ENCODE measurements around the gene TAS1R1.
"Not testable (repeated sequence)": the region's sequence is repeated elsewhere in the genome, so short reads cannot be mapped to it uniquely, and the experiment has no call there.

TAS1R1 gene

GRCh38 chr1:6588893-6589520 is 33.9 kb downstream of the TAS1R1 start:
- peak; percentile 12 for DNase-seq (ENCODE audit: low spot score)

- no peak for DNase-seq (ENCODE audit: low spot score)
These were observed 34.9 kb downstream of the TAS1R1 start for GRCh38 chr1:6590046-6590445.

- DNase-seq (ENCODE audit: low spot score): no peak
These were observed 36.1 kb downstream of the TAS1R1 start for GRCh38 chr1:6591222-6591621.

DNA sequence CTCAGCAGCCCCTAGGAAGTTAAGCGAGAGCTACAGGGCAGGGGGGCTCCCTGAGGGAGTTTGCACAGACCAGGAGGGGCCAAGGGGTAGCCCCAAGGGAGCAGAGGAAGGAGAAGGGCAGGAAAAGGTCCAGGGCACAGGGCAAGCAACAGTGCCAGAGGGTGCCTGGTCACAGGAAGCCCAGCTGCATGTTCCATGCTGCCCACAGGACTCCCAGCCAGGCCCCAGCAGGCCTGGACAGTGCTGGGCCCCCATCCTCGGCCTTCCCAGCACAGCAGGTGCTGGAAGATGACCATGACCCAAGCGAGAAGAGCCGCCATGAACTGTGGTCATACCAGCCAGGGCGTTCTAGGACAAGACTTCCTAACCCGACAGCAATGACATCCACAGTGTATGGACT is 36.5 kb downstream of the TAS1R1 start:
- no peak for DNase-seq (ENCODE audit: low spot score)

DNA sequence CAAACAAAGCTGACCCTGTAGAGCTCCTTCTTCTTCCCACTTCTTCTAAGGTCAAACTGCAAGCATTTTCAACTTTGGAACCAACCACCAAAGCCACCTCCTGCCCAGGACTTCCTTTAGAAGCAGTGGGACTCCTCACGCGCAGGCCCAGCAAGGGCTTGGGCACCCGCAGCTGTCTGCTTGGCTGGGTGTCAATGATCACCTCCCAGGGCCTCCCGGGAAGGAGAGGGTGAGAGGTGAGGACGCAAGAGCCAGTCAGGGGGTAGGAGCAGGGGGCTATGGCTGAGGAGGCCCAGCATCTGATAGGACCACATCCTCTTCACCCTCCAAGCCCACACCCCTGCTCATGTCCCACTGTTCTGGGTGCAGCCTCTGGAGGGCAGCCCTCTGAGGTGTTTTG is 37.3 kb downstream of the TAS1R1 start:
- no peak for DNase-seq (ENCODE audit: low spot score)

GRCh38 chr1:6592865-6593593 is 37.9 kb downstream of the TAS1R1 start:
- no peak for DNase-seq (ENCODE audit: low spot score)

- no peak for DNase-seq (ENCODE audit: low spot score)
These were observed 38.7 kb downstream of the TAS1R1 start for GRCh38 chr1:6593810-6594209.

DNA sequence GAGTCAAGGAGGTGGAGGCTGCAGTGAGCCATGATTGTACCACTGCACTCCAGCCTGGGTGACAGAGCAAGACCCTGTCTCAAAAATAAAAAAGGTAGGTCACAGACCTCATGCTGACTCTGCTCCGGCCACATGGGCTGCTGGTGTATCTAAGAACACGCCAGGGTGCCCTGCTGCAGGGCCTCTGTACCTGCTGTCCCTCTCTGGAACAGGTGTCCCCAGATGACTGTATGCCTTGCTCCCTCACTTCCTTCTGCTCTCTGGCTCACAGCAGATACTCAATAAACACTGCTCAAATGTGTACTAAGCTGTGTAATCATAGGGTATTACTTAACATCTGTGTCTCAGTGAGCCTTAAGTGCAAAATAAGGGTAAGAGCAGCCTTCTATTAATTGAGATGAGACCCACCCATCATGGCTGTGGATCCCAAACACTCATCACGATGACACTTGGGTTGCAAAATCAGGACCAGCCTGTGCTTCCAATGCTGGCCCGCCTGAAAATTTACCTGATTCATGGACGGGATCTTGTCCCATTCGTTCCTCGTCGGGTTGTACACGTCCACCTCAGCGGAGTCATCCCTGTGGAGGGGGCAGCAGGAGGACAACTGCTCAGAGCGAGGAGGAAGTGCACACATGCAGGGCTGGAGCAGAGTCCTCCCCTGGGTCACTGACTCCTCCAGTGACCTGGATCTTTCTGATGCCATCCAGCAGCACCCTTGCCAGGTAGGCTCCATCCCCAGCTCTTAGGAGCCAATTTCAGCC is 40.1 kb downstream of the TAS1R1 start:
- DNase-seq (ENCODE audit: low spot score): no peak

DNA sequence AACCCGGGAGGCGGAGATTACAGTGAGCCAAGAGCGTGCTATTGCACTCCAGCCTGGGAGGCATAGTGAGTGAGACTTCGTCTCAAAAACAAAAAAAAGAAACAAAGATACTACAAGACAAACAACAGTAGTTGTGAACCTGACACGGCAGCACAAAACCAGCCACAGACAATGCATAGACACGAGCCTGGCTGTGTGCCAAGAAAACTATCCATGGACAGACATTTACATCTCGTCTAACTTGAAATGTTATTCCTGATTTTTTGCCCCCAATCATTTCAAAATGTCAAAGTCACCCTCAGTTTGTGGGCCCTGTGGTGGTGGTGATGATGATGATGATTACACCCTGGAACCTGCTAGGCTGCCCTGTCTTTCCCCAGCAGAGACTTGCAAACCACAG is 41.2 kb downstream of the TAS1R1 start:
- DNase-seq (ENCODE audit: low spot score): no peak

DNA sequence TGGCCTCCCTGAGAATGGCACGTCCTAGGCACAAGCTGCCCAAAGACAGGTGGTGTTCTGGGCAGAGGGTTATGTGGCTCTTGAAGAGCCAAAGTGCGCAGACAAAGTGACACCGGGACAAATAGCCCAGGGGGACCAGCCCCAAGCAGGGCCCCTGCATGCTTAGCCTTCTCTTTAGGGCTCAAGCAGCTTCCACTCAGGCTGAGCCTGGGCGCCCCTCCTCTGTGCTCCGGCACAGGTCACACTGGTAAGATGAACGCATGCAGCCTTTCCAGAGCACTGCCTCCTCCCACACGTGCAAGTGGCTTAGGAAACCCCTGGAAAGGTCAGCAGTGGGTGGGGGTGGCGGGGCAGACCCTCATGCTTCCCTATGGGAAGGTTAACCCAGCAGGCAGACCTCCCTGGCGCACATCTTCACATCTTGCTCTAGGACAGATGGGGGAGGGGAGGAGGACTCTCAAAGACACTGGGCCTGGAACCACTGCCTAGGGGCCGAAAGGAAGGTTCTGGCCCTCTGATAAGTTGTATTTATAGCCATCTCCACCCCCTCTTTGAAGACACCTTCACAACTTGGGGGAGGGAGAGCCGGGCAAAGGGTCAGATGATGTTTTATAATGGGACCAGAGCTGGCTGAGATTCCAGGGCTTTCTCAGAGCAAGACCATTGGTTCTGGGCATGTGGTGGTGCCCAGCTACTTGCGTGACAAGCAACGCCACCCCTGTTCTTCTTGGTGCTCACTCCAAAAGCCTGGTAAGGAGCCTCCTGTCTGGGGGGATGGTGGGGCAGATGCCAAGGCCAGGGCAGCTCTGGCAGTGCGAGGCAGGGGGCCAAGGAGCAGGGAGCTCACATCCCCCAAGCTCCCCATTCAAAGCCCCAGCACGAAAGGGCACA is 42.0 kb downstream of the TAS1R1 start:
- no peak for DNase-seq (ENCODE audit: low spot score)

GRCh38 chr1:6597777-6598131 is 42.6 kb downstream of the TAS1R1 start:
- DNase-seq (ENCODE audit: low spot score): no peak

- DNase-seq (ENCODE audit: low spot score): no peak
These were observed 44.3 kb downstream of the TAS1R1 start for GRCh38 chr1:6599141-6599975.

DNA sequence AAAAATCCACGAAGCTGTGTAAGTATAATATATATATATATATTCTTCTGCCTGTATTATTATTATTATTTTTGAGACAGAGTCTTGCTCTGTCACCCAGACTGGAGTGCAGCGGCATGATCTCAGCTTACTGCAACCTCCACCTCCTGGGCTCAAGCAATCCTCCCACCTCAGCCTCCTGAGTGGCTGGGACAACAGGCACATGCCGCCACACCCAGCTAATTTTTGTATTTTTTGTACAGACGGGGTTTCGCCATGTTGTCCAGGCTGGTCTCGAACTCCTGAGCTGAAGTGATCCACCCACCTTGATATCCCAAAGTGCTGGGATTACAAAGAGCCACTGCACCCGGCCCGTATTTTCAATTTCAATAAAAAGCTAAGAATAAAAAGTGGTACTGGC is 44.9 kb downstream of the TAS1R1 start:
- DNase-seq (ENCODE audit: low spot score): not testable (repeated sequence)

- DNase-seq (ENCODE audit: low spot score): no peak
These were observed 45.4 kb downstream of the TAS1R1 start for GRCh38 chr1:6600410-6601048.

- peak; percentile 92 for DNase-seq (ENCODE audit: low spot score)
These were observed 46.2 kb downstream of the TAS1R1 start for GRCh38 chr1:6601049-6601922.

DNA sequence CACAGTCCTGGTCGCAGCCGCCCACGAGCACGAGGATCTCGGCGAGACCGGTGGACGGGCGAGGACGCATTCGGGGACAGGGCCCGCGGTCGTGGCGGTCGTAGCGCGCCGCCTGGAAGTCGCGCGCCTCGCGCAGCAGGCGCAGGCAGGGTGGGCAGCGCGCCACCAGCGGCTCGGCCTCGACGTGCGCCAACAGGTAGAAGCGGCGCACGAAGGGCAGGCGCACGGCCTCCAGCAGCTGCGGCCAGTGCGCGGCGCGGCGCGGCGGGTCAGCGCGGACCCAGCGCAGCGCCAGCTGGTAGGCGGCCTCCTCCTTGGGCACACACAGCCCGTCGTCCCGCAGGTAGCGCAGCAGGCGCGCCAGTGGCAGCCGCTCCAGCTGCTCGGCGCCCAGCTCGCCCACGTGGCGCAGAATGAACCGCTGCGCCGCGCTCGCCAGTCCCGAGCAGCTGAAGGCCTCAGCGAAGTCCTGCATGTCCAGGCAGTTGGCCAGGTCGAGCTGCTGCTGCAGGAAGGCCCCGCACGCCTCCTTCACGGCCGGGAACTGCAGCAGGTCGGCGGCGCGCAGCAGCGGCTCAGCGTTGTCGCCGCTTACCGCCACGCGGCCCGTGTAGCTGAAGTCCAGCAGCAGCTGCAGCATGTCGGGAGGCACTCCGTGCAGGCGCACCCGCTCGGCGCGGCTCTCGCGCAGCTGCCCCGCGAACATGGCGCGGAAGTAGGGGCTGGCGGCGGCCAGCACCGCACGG is 47.0 kb downstream of the TAS1R1 start:
- DNase-seq (ENCODE audit: low spot score): no peak

DNA sequence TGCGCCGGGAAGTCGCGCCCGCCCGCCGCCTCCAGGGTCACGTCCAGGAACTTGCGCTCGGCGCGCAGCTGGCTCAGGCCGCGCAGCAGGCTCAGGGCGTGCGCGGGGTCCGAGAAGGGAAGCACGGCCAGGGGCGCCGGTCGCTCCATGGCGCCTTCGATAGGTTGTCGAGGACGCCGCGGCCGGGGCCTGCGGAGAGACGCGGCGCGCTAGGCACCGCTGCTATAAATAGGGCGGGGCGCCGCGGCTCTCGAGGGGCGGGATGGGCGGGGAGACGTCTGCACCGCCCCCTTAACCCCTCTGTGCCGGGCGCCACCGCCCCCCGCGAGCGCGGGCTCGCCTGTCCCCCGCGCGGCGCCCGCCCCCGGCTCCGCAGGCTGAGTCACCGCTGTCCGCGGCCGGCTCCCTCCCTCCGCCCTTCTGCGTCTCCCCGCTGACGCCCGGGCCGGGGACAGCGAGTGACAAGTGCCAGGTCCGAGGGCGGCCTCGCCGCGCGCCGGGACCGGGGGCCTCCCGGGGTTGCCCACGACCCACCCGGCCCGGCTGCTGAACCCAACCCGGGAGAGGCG is 47.6 kb downstream of the TAS1R1 start, which contains the start of gene KLHL21:
Gene KLHL21 (minus strand): TSS at position 201 of the 569 bp plus-strand sequence. CDS start 52 bp downstream, at position 149.
- peak; percentile 94 for DNase-seq (ENCODE audit: low spot score)

GRCh38 chr1:6603238-6603914 is 48.3 kb downstream of the TAS1R1 start:
- DNase-seq (ENCODE audit: low spot score): peak; percentile 37
